SK-N-SH treated with all-trans-retinoic acid at 6 μM for 48 hours (cell line): ENCODE results near the gene BZW2.

ENCODE experiments used
- ATAC-seq: fragments of 200-7000 bp; cut with Tn5 transposase; 3 replicates; pipeline ENCODE4 v1.9.1; 2020; ENCODE audit warnings: mild to moderate bottlenecking, moderate library complexity
- ARNTL ChIP-seq: fragments of 450-650 bp; formaldehyde crosslinking; IDR thresholded peaks from 2 replicates; pipeline ENCODE4 v1.5.0; 2020; ENCODE audit warnings: low read depth, mild to moderate bottlenecking, moderate library complexity, borderline replicate concordance
- BACH2 ChIP-seq: fragments of 250-450 bp; sonication (Bioruptor Pico); IDR thresholded peaks from 2 replicates; pipeline ENCODE4 v1.9.0; 2021; ENCODE audit warnings: mild to moderate bottlenecking, borderline replicate concordance
- CREB5 ChIP-seq: fragments of 250-450 bp; sonication (Bioruptor Pico); IDR thresholded peaks from 2 replicates; pipeline ENCODE4 v1.5.1; 2020; ENCODE audit warnings: low read depth, mild to moderate bottlenecking, moderate library complexity
- CSRNP3 ChIP-seq: fragments of 250-450 bp; sonication (Bioruptor Pico); IDR thresholded peaks from 2 replicates; pipeline ENCODE4 v1.5.1; 2021; ENCODE audit warnings: mild to moderate bottlenecking, moderate library complexity
- ESRRG ChIP-seq: fragments of 250-450 bp; sonication (Bioruptor Pico); IDR thresholded peaks from 2 replicates; pipeline ENCODE4 v1.6.1; 2021; ENCODE audit warnings: mild to moderate bottlenecking
- GLIS3 ChIP-seq: fragments of 250-450 bp; sonication (Bioruptor Pico); IDR thresholded peaks from 2 replicates; pipeline ENCODE4 v1.5.0; 2020; ENCODE audit warnings: mild to moderate bottlenecking, moderate library complexity
- ISL1 ChIP-seq: fragments of 250-450 bp; sonication (Bioruptor Pico); IDR thresholded peaks from 2 replicates; pipeline ENCODE4 v2.1.2; 2022; ENCODE audit warnings: mild to moderate bottlenecking, moderate library complexity
- OSR1 ChIP-seq: fragments of 250-450 bp; sonication (Bioruptor Pico); IDR thresholded peaks from 2 replicates; pipeline ENCODE4 v1.8.0; 2022; ENCODE audit warnings: moderate library complexity, mild to moderate bottlenecking, inconsistent platforms
- POU6F1 ChIP-seq: fragments of 250-450 bp; sonication (Bioruptor Pico); IDR thresholded peaks from 2 replicates; pipeline ENCODE4 v1.8.0; 2021; ENCODE audit warnings: low read depth, mild to moderate bottlenecking, moderate library complexity, borderline replicate concordance
- PPARA ChIP-seq: fragments of 250-450 bp; sonication (Bioruptor Pico); IDR thresholded peaks from 2 replicates; pipeline ENCODE4 v1.5.0; 2020; ENCODE audit warnings: mild to moderate bottlenecking, borderline replicate concordance
- TOX ChIP-seq: fragments of 250-450 bp; sonication (Bioruptor Pico); IDR thresholded peaks from 2 replicates; pipeline ENCODE4 v1.8.0; 2021; ENCODE audit warnings: mild to moderate bottlenecking, moderate library complexity, borderline replicate concordance
- TSHZ2 ChIP-seq: fragments of 250-450 bp; sonication (Bioruptor Pico); IDR thresholded peaks from 2 replicates; pipeline ENCODE4 v1.5.0; 2020; ENCODE audit warnings: mild to moderate bottlenecking, moderate library complexity
- ZC3H10 ChIP-seq: fragments of 250-450 bp; sonication (Bioruptor Pico); IDR thresholded peaks from 2 replicates; pipeline ENCODE4 v1.5.1; 2021; ENCODE audit warnings: mild to moderate bottlenecking, moderate library complexity
- ZFP3 ChIP-seq: fragments of 250-450 bp; sonication (Bioruptor Pico); IDR thresholded peaks from 2 replicates; pipeline ENCODE4 v1.5.0; 2020; ENCODE audit warnings: mild to moderate bottlenecking, moderate library complexity
- ZFP30 ChIP-seq: fragments of 450-650 bp; formaldehyde crosslinking; IDR thresholded peaks from 2 replicates; pipeline ENCODE4 v1.5.0; 2022; ENCODE audit warnings: mild to moderate bottlenecking, moderate library complexity
- ZNF565 ChIP-seq: fragments of 450-650 bp; formaldehyde crosslinking; conservative IDR thresholded peaks from 2 replicates; pipeline ENCODE4 v1.5.0; 2020; ENCODE audit warnings: low read depth, mild to moderate bottlenecking, moderate library complexity
- ZNF70 ChIP-seq: fragments of 450-650 bp; formaldehyde crosslinking; IDR thresholded peaks from 2 replicates; pipeline ENCODE4 v1.5.0; 2020; ENCODE audit warnings: mild to moderate bottlenecking, moderate library complexity
- ZNF8 ChIP-seq: fragments of 450-650 bp; formaldehyde crosslinking; IDR thresholded peaks from 2 replicates; pipeline ENCODE4 v1.5.0; 2020; ENCODE audit warnings: mild to moderate bottlenecking, moderate library complexity

Gene BZW2

GRCh38 chr7:16719699-16720098 is 73.7 kb downstream of the BZW2 start:
- no peak for TF ChIP-seq PPARA (CRISPR knock-in tag)
- TF ChIP-seq GLIS3 (CRISPR knock-in tag): no peak
- no peak for TF ChIP-seq TSHZ2
- no peak for TF ChIP-seq ISL1 (CRISPR knock-in tag)
- no peak for TF ChIP-seq POU6F1 (CRISPR knock-in tag)
- no peak for TF ChIP-seq ZNF8 (CRISPR knock-in tag)
- no peak for TF ChIP-seq CREB5 (CRISPR knock-in tag)
- no peak for ATAC-seq

- no peak for TF ChIP-seq ZNF8 (CRISPR knock-in tag)
- no peak for ATAC-seq
Observed at GRCh38 chr7:16721541-16721940, 75.6 kb downstream of the BZW2 start.

- TF ChIP-seq ZFP30 (CRISPR knock-in tag): no peak
- TF ChIP-seq ZNF70 (CRISPR knock-in tag): no peak
- TF ChIP-seq BACH2: no peak
- no peak for TF ChIP-seq ZC3H10
- TF ChIP-seq ZNF565 (CRISPR knock-in tag): no peak
- TF ChIP-seq TOX: no peak
- TF ChIP-seq ZFP3 (CRISPR knock-in tag): no peak
- TF ChIP-seq ARNTL (CRISPR knock-in tag): no peak
- no peak for TF ChIP-seq TSHZ2
- TF ChIP-seq CSRNP3 (CRISPR knock-in tag): no peak
- TF ChIP-seq OSR1 (CRISPR knock-in tag): no peak
- no peak for TF ChIP-seq ESRRG (CRISPR knock-in tag)
- TF ChIP-seq, all 23 proteins: peak for 0
- ATAC-seq: no peak
Observed at GRCh38 chr7:16724344-16724743, 78.4 kb downstream of the BZW2 start.

- no peak for ATAC-seq
- no peak for TF ChIP-seq POU6F1 (CRISPR knock-in tag)
- TF ChIP-seq TSHZ2: no peak
- TF ChIP-seq TOX: no peak
- no peak for TF ChIP-seq PPARA (CRISPR knock-in tag)
- TF ChIP-seq CREB5 (CRISPR knock-in tag): no peak
- TF ChIP-seq ZNF565 (CRISPR knock-in tag): no peak
- no peak for TF ChIP-seq BACH2
- no peak for TF ChIP-seq ZC3H10
- no peak for TF ChIP-seq GLIS3 (CRISPR knock-in tag)
Observed at GRCh38 chr7:16726189-16726588, 80.2 kb downstream of the BZW2 start.
